Neutrophil (primary cell): Measurements from ENCODE around the gene EIF3F.

ENCODE experiments used
- H3K27ac ChIP-seq: fragments of 200-600 bp; sonication (generic); 2 replicates; pipeline ENCODE4 v1.5.1; 2016; ENCODE audit warnings: mild to moderate bottlenecking, moderate library complexity
- H3K27me3 ChIP-seq: fragments of 200-600 bp; sonication (generic); 2 replicates; pipeline ENCODE4 v1.6.0; 2016; ENCODE audit warnings: mild to moderate bottlenecking
- H3K36me3 ChIP-seq: fragments of 200-600 bp; sonication (generic); 2 replicates; pipeline ENCODE4 v1.5.1; 2017
- H3K4me1 ChIP-seq, 2 experiments: fragments of 200-600 bp in 1 of 2; sonication (generic) in 1 of 2; 1 replicate in 1 of 2; 2 replicates in 1 of 2; pipeline versions ENCODE4 v1.5.1 to v1.6.1; 2013 to 2016; ENCODE audit warnings: low read depth in 1 of 2, low read length in 1 of 2, mild to moderate bottlenecking in 1 of 2, moderate library complexity in 1 of 2; ENCODE audit not compliant: control insufficient read depth in 1 of 2, insufficient read depth in 1 of 2
- H3K4me3 ChIP-seq, 2 experiments: fragments of 200-600 bp in 1 of 2; sonication (generic) in 1 of 2; 1 replicate in 1 of 2; 2 replicates in 1 of 2; pipeline ENCODE4 v1.5.1; 2013 to 2016; ENCODE audit warnings: low read depth in 1 of 2, low read length in 1 of 2, mild to moderate bottlenecking in 1 of 2, moderate library complexity in 1 of 2
- H3K9me3 ChIP-seq: fragments of 200-600 bp; sonication (generic); 2 replicates; pipeline ENCODE4 v1.5.1; 2016
- CTCF ChIP-seq: fragments of 200-600 bp; sonication (generic); IDR thresholded peaks from 2 replicates; pipeline ENCODE4 v1.5.1; 2016; ENCODE audit warnings: antibody characterized with exemption

The EIF3F gene

GRCh38 chr11:7986768-7987559 is at the start of gene EIF3F:
Gene EIF3F (plus strand): TSS chr11:7987337. CDS start chr11:7987353, 16 bp downstream.
- Histone ChIP-seq H3K4me1 (peaks cover 16 to 18% of the 10 kb centered on the region in 2 experiments), H3K27ac (peak within 1 kb of the TSS; percentile 76), H3K4me3 (peak within 1 kb of the TSS; percentile 61 to 68), H3K9me3 (no peaks in the 10 kb centered on the region), H3K36me3 (peaks cover 11% of the 10 kb centered on the region), H3K27me3 (peaks cover 28% of the 10 kb centered on the region)
- peak; percentile 81 for TF ChIP-seq CTCF

- no peaks in the 10 kb centered on the region for H3K27me3 ChIP-seq
- no peaks in the 10 kb centered on the region for H3K4me1 ChIP-seq
- H3K9me3 ChIP-seq, result no peaks in the 10 kb centered on the region
- H3K4me3 ChIP-seq, result no peak overlapping the region
- H3K27ac ChIP-seq, result no peak overlapping the region
- TF ChIP-seq CTCF, result no peak
- H3K36me3 ChIP-seq, result no peaks in the 10 kb centered on the region
These were observed 46.0 kb upstream of the EIF3F start for GRCh38 chr11:7941146-7941545.

GRCh38 chr11:7941608-7942007 is 45.5 kb upstream of the EIF3F start, which contains the start of gene OR10A3:
Gene OR10A3 (minus strand): TSS chr11:7941708. CDS start chr11:7939520, 2,188 bp downstream.
- H3K27ac ChIP-seq, result no peak within 1 kb of the TSS
- H3K27me3 ChIP-seq, result no peaks in the 10 kb centered on the region
- no peak for TF ChIP-seq CTCF
- H3K9me3 ChIP-seq, result no peaks in the 10 kb centered on the region
- H3K4me1 ChIP-seq, result no peaks in the 10 kb centered on the region
- H3K36me3 ChIP-seq, result no peaks in the 10 kb centered on the region
- no peak within 1 kb of the TSS for H3K4me3 ChIP-seq

GRCh38 chr11:7944123-7944522 is 43.0 kb upstream of the EIF3F start:
- Histone ChIP-seq H3K27me3 (peaks cover 6% of the 10 kb centered on the region), H3K4me3 (no peak overlapping the region), H3K36me3 (no peaks in the 10 kb centered on the region), H3K27ac (no peak overlapping the region), H3K9me3 (no peaks in the 10 kb centered on the region), H3K4me1 (no peaks in the 10 kb centered on the region)
- TF ChIP-seq CTCF, result no peak

- H3K36me3 ChIP-seq, result no peaks in the 10 kb centered on the region
- H3K27me3 ChIP-seq, result peaks cover 6% of the 10 kb centered on the region
- no peak overlapping the region for H3K4me3 ChIP-seq
- no peaks in the 10 kb centered on the region for H3K4me1 ChIP-seq
- no peaks in the 10 kb centered on the region for H3K9me3 ChIP-seq
- no peak overlapping the region for H3K27ac ChIP-seq
- no peak for TF ChIP-seq CTCF
These were observed 37.2 kb upstream of the EIF3F start for GRCh38 chr11:7949934-7950333.
